Left ventricle myocardium inferior (tissue), 1 donor: ENCODE data around the gene ZNRF4. TPM values are rescaled to one million over a fixed set of nuclear protein-coding genes. Genes with fewer than 3 reads are reported as not detected.
"Not testable (repeated sequence)": the region's sequence is repeated elsewhere in the genome, so short reads cannot be mapped to it uniquely, and the experiment has no call there.

ENCODE experiments used
- DNase-seq: peaks from one replicate; pipeline ENCODE4 v3.0.0-alpha.2; 2020
- H3K27ac ChIP-seq: fragments of 200-600 bp; replicated peaks from 2 replicates; pipeline ENCODE4 v1.8.0; 2021
- H3K27me3 ChIP-seq: fragments of 200-600 bp; 2 replicates; pipeline ENCODE4 v1.8.0; 2021; ENCODE audit warnings: low read depth
- H3K36me3 ChIP-seq: fragments of 200-600 bp; 2 replicates; pipeline ENCODE4 v1.8.0; 2021
- H3K4me1 ChIP-seq: fragments of 200-600 bp; 2 replicates; pipeline ENCODE4 v1.8.0; 2021
- H3K4me3 ChIP-seq: fragments of 200-600 bp; 2 replicates; pipeline ENCODE4 v1.8.0; 2021; ENCODE audit warnings: mild to moderate bottlenecking, moderate library complexity
- H3K9me3 ChIP-seq: fragments of 200-600 bp; replicated peaks from 2 replicates; pipeline ENCODE4 v1.8.0; 2021
- intact Hi-C: fragments of 100-400 bp; cut with micrococcal nuclease; formaldehyde crosslinking; loops from one replicate; pipeline ENCODE4 v1.11.0; 2022
- long read RNA-seq: library from polyadenylated mRNA; unstranded; transcript quantifications from one replicate; pipeline ENCODE4 v2.0.0, GENCODE V29; 2021
- total RNA-seq: library from RNA; stranded (reverse); fragmentation: NEBNext Ultra II Directional; extraction: Animal tissue kit (Norgen Biotek cat#: 25700); gene quantifications from one replicate; pipeline ENCODE4 v1.2.1, GENCODE V29; 2021
- TF ChIP-seq, protein P1 (sequence below): fragments of 200-600 bp; IDR thresholded peaks from 2 replicates; pipeline ENCODE4 v1.8.0; 2021; ENCODE audit warnings: antibody characterized with exemption, mild to moderate bottlenecking, borderline replicate concordance
- donor health status: DM: no; HTN: yes; CAD: no; lungs with severe emphysema.

The ZNRF4 gene, protein sequence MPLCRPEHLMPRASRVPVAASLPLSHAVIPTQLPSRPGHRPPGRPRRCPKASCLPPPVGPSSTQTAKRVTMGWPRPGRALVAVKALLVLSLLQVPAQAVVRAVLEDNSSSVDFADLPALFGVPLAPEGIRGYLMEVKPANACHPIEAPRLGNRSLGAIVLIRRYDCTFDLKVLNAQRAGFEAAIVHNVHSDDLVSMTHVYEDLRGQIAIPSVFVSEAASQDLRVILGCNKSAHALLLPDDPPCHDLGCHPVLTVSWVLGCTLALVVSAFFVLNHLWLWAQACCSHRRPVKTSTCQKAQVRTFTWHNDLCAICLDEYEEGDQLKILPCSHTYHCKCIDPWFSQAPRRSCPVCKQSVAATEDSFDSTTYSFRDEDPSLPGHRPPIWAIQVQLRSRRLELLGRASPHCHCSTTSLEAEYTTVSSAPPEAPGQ
- not detected for total RNA-seq
- long read RNA-seq = 0 reads

GRCh38 chr19:5455367-5456129, at the start of gene ZNRF4:
Gene ZNRF4 (plus strand): TSS chr19:5455417. CDS start chr19:5455492, 75 bp downstream.
- intact Hi-C loops = no loop called here
- peaks cover 6% of the 10 kb centered on the region for H3K9me3 ChIP-seq
- no peak within 1 kb of the TSS for H3K27ac ChIP-seq
- H3K4me1 ChIP-seq = no peaks in the 10 kb centered on the region
- TF ChIP-seq, protein P1, sequence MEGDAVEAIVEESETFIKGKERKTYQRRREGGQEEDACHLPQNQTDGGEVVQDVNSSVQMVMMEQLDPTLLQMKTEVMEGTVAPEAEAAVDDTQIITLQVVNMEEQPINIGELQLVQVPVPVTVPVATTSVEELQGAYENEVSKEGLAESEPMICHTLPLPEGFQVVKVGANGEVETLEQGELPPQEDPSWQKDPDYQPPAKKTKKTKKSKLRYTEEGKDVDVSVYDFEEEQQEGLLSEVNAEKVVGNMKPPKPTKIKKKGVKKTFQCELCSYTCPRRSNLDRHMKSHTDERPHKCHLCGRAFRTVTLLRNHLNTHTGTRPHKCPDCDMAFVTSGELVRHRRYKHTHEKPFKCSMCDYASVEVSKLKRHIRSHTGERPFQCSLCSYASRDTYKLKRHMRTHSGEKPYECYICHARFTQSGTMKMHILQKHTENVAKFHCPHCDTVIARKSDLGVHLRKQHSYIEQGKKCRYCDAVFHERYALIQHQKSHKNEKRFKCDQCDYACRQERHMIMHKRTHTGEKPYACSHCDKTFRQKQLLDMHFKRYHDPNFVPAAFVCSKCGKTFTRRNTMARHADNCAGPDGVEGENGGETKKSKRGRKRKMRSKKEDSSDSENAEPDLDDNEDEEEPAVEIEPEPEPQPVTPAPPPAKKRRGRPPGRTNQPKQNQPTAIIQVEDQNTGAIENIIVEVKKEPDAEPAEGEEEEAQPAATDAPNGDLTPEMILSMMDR = no peak
- no peak within 1 kb of the TSS for H3K4me3 ChIP-seq
- no peaks in the 10 kb centered on the region for H3K36me3 ChIP-seq
- DNase-seq = no peak
- peaks cover 39% of the 10 kb centered on the region for H3K27me3 ChIP-seq

- H3K4me1 ChIP-seq, intact Hi-C loops, H3K36me3 ChIP-seq, H3K27ac ChIP-seq, H3K4me3 ChIP-seq, DNase-seq: not testable (repeated sequence)
- Histone ChIP-seq H3K27me3 (peaks cover 28% of the 10 kb centered on the region), H3K9me3 (peaks cover 23% of the 10 kb centered on the region)
Observed at GRCh38 chr19:5406198-5406597, 49.0 kb upstream of the ZNRF4 start.

- Histone ChIP-seq H3K36me3 (no peaks in the 10 kb centered on the region), H3K27ac (no peak overlapping the region), H3K4me1 (no peaks in the 10 kb centered on the region), H3K4me3 (no peak overlapping the region), H3K9me3 (peaks cover 23% of the 10 kb centered on the region), H3K27me3 (peaks cover 33% of the 10 kb centered on the region)
- TF ChIP-seq, protein P1 = no peak
- DNase-seq = no peak
- intact Hi-C loops = no loop called here
Observed at GRCh38 chr19:5406816-5407215, 48.4 kb upstream of the ZNRF4 start.

GRCh38 chr19:5407356-5407755, 47.9 kb upstream of the ZNRF4 start:
- DNase-seq = no peak
- H3K36me3 ChIP-seq = no peaks in the 10 kb centered on the region
- peaks cover 37% of the 10 kb centered on the region for H3K27me3 ChIP-seq
- no peaks in the 10 kb centered on the region for H3K4me1 ChIP-seq
- peaks cover 23% of the 10 kb centered on the region for H3K9me3 ChIP-seq
- H3K4me3 ChIP-seq = no peak overlapping the region
- intact Hi-C loops = no loop called here
- TF ChIP-seq, protein P1 = no peak
- no peak overlapping the region for H3K27ac ChIP-seq

GRCh38 chr19:5417495-5418436, 37.5 kb upstream of the ZNRF4 start:
- H3K9me3 ChIP-seq = no peaks in the 10 kb centered on the region
- TF ChIP-seq, protein P1 = no peak
- H3K4me1 ChIP-seq = no peaks in the 10 kb centered on the region
- H3K36me3 ChIP-seq = no peaks in the 10 kb centered on the region
- H3K27me3 ChIP-seq = peaks cover 86% of the 10 kb centered on the region
- intact Hi-C loops = no loop called here
- no peak overlapping the region for H3K27ac ChIP-seq
- H3K4me3 ChIP-seq = no peak overlapping the region
- no peak for DNase-seq
